NCI-H1436 treated with DMSO at 0.1 percent for 48 hours (cell line): ENCODE data around the gene CNGB1.
"Not testable (repeated sequence)": the region's sequence is repeated elsewhere in the genome, so short reads cannot be mapped to it uniquely, and the experiment has no call there.

Experiments used
- DNase-seq: peaks from one replicate; lab custom pipeline; 2025; lab: John Stamatoyannopoulos, UW

Gene CNGB1

DNA sequence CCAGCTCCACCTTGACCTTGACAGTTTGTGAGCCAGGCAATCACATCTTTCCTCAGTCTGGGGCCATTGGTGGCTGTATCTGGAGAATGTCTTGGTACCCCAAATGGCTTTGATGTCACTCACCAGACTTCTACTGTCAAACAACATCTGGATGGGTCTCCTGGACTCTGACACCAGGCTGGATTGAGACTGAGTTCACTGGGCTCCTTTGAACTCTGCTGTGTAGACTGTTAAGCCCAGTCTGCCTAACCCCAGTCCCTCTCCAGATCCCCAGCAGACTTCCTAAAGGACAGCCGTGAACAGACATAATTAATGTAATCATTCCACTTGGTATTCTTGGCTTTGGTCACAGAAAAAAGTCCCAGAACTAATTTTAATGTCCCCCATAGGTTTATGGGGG lies 84.5 kb downstream of the CNGB1 start:
- DNase-seq: no peak

DNA sequence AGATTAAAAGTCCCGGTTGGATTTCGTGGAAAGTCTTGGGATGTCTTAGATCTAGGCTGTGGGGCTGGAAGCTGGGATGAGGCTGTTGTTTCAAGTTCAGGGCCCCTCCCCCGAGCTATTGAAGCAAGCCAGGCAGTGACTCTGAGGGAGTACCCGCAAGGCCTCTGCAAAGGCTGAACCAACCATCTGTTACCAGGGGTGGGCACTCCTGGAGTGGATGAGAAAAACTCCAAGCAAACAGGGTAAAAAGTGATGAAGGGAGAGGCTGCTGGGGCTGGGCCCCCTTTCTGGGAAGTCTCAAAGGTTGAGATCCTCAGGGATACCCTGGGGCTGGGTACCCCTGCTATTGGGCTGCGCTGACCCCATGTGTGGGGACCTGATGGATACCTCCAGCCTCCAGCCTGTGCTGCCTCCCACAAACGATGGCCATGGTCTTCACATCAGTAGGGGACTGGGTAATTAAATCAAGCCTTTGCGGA lies 86.2 kb downstream of the CNGB1 start:
- no peak for DNase-seq

DNA sequence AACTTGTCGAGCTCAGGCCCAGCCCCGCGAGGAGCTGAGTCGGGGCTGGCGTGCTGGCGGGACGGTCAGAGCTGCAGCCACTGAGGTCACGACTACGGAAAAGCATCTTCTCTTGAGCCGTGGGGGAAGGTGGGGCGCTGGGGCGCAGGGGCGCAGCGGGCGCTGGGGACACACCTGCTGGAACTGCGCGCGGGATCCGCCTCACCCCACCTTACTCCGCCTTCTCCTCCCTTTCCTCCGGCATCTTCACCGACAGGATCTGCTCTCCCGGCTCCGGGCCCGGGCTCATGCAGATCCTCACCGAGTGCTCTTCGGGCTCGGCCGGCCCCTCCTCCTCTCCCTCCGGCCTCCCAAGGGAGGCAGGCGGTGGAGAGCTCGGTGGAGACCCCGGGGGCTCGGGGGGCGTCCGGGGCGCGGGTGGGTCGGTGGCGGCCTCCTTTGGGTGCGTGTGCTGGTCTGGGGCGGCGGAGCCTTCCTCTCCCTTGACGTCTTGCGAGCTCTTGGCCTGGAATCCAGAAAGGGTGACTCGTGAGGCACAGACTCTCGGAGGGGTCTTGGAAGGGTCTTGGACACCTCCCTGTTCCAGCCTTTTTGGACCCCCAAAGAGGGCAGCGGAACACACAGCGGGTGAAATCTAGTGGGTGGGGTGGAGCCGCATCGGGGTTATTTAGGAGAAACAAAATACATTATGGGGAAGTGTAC lies 86.8 kb downstream of the CNGB1 start:
- no peak for DNase-seq

DNA sequence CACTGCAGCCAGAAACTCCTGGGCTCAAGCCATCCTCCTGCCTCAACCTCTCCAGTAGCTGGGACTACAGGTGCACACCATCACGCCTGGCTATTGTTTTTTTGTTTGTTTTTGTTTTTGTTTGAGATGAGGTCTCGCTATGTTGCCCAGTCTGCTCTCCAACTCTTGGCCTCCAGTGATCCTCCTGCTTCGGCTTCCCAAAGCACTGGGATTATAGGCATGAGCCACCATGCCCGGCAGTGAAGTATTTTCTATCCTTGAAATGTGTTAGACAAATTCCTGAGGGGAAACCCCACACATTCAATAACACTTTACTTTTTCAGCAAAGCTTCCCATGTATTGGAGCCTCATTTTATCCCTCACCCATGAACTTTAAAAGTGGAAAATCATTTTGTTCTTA lies 87.4 kb downstream of the CNGB1 start:
- no peak for DNase-seq

DNA sequence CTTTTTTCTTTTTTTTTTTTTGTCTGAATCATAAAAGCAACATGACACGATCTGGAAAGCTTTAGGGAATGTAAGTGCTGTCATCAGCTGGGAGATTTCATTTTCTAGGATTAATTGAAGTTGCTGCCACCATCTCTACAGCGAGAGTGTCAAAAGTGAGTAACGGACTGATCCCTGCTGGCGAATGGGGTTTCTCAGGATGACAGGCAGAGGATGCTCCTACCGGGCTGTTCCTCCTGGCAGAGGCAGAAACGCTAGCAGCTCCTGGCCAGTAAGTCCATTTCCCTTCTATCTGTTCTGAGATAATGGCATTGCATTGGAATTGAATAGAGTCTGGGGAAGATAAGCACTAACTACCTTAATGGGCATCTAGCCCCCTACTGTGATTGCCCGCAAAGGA lies 88.1 kb downstream of the CNGB1 start:
- DNase-seq: no peak

DNA sequence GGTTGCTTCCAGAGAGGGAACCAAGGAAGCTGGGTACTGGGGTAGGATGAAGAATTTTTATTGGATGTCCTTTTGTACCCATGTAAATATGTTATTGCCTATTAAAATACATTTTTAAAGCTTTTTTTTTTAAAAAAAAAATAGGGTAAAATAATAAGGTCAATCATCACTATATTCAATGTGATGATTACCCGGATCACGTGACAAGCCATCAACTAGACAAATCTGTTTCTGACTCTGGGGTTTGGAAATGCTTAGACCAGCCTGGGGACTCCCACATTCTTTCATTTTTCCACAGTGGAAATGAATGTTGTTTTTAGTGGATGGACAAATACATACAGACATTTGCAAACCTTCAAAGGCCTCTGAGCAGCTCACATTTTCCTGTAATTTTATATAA lies 88.7 kb downstream of the CNGB1 start:
- no peak for DNase-seq

DNA sequence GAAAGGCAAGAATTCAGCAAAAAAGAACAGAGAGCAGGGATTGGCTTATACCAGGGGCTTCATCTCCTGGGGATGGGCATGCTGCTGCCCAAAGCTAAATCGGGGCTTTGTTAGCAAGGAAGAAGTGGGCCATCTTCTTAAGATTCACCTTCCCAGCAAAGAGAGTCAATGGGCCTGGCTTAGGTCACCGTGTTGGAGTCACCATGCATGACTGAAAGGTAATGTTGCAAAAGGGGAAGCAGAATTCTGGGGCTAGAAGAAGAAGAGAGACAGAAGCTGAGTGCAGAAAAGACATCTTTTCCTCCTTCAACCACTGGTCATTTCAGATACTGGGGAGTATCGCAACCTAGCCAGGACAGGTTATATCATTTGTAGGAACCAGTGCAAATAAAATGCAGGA lies 92.3 kb downstream of the CNGB1 start:
- no peak for DNase-seq

DNA sequence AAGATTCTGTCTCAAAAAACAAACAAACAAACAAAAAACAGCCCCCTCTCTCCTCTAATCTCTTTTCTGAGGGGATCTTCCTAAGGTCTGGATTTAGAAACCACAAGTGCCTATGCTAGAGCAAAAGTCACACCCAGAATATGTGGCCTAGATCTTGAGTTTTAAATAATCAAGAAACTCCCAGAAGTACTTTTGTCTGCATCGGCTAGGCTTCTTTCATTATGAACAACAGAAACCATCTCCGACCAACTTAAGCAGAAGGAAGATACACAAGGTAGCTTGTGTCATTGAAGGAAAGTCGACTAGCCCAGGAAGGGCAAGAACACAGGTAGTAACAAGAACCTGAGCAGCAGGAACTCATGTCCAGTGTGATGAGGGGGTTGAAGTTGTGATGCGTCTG lies 94.7 kb downstream of the CNGB1 start:
- no peak for DNase-seq

DNA sequence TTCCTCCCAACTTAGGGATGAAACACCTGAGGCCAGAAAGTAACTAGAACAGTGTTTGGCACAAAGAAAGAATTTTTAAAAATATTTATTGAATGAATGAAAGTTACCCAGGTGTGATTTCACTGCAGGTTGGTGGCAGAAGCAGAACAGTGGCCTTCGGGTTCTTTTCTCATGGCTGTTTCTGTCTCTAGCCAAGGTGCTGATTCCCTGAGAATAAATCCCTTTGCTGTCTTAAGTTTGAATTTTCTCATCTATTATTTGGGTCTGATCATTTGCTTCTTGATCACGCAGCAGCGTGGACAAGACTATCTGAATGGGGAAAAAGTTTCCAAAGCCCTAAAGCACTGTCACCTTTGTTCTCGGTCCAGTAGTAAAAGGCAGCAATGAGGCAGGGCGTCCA lies 95.6 kb downstream of the CNGB1 start:
- DNase-seq: no peak

DNA sequence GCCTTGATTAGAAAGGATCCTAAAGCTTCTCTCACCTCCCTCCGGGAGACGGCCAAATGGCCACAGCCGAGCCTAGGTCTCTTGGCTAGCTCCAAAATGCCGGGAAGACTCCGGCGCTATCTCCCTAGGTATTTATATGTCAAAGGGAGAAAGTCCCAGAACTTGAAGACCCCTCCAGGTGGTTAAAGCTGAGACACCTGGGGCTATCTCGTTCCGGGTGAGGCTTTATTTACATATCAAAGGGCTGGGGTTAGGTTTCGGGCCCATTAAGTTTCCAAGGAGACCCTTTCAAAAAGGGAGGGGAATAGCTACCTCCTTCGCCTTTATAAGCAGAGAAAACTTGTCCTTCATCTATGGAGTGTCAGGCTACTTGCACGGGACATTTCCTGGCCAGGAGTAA lies 97.7 kb downstream of the CNGB1 start:
- peak; percentile 42 for DNase-seq

DNA sequence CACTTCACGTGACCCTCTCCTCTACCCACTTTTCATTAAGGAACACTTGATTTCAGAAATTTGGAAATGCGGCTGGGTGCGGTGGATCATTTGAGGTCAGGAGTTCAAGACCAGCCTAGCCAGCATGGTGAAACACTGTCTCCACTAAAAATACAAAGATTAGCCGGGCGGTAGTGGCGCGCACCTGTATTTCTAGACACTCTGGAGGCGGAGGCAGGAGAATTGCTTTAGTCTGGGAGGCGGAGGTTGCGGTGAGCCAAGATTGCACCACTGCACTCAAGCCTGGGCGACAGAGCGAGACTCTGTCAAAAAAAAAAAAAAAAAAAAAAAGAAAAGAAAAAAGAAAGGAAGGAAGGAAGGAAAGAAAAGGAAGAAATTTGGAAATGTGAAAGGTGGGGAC lies 98.2 kb downstream of the CNGB1 start:
- DNase-seq: not testable (repeated sequence)

DNA sequence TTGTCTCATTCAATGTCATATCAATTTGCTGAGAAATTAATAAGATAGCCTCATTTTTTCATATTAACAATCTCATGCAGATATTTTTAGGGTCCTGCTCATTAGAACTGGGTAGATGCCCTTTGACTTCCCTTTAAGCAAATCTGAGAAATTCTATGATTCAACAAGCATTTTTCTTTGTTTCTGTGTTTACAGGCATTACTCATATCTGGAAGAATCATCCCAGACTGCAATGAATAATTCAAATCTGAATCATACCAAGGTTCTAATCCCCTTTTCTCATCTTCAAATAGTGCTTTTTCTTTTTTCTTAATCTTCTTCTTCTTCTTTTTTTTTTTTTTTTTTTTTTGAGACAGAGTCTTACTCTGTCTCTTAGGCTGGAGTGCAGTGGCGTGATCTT lies 99.5 kb downstream of the CNGB1 start:
- DNase-seq: no peak

DNA sequence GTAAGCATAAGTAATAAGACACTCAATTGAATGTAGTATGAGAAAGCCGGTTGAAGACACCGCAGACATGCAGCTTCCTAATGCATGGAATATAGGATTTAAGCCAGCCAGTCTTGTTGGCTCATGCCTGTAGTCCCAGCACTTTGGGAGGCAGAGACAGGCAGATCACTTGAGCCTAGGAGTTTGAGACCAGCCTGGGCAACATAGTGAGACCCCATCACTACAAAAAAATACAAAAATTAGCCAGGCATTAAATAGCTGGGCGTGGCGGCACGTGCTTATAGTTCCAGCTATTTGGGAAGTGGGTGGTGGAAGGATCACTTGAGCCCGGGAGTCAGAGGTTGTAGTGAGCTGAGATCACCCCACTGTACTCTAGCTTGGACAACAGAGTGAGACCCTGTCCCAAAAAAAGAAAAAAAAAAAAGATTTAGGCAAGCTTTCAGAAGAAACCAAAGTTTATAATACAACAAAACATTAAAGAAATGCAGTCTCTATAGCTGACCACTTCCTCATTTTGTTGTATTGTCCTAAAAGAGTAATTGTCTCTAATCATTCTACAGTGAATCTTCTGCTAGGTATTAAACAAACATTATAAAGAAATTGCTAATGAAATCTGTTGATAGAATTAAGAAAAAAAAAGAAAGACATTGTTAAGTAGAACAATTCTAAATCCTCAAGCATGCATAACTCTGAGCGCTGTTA lies 100.0 kb downstream of the CNGB1 start:
- DNase-seq: no peak

DNA sequence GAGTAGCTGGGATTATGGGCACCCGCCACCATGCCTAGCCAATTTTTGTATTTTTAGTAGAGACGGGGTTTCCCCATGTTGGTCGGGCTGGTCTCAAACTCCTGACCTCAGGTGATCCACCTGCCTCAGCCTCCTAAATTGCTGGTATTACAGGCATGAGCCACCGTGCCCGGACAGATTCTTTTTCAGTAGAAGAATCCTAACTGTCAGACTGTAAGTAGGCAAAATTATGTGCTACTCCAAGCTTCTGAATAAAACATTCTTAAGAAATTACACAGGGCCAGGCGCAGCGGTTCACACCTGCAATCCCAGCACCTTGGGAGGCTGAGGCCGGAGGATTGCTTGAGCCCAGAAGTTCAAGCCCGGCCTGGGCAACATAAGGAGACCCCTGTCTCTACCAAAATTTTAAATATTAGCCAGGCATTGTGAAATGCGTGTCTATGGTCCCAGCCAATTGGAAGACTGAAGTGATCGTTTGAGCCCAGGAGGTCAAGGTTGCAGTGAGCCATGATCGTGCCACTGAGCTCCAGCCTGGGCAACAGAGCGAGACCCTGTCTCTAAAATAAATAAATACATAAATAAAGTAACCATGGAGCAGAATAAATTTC lies 101.9 kb downstream of the CNGB1 start:
- DNase-seq: no peak

DNA sequence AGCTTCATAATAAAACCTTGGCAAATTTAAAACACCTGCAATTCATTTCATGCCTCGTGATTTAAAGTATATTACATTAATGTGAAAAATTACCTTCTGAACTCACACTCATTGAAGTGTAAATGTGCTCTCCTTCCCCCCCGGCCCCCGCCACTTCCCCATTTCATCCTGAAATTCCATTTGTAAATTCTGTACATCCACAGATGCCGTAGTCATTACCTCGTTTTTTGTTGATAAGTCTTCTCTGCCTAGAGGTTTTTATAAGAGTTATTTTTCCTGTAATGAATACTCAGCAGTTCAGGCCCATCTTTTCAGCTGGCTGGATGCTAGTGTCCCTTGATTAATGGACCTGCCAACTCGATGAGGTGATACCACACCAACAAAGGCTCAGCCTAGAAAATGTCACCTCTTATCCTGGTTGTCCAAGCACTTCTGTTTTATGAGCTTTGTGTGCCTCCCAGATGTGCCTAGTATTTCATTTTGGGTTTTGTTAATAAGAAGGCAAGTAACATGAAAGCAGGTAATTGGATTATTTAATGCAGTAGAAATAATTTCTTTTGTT lies 103.8 kb downstream of the CNGB1 start:
- no peak for DNase-seq

DNA sequence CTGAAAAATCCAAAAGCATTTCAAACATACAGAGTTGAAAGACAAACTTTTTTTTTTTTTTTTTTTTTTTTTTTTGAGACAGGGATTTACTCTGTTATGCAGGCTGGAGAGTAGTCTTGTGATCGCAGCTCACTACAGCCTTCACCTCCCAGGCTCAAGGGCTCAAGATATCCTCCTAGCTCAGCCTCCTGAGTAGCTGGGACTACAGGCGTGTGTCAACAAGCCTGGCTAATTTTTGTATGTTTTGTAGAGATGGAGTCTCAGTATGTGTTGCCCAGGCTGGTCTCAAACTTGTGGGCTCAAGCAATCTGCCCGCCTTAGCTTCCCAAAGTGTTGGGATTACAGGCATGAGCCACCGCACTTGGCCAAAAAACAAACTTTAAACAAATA lies 104.4 kb downstream of the CNGB1 start:
- no peak for DNase-seq

DNA sequence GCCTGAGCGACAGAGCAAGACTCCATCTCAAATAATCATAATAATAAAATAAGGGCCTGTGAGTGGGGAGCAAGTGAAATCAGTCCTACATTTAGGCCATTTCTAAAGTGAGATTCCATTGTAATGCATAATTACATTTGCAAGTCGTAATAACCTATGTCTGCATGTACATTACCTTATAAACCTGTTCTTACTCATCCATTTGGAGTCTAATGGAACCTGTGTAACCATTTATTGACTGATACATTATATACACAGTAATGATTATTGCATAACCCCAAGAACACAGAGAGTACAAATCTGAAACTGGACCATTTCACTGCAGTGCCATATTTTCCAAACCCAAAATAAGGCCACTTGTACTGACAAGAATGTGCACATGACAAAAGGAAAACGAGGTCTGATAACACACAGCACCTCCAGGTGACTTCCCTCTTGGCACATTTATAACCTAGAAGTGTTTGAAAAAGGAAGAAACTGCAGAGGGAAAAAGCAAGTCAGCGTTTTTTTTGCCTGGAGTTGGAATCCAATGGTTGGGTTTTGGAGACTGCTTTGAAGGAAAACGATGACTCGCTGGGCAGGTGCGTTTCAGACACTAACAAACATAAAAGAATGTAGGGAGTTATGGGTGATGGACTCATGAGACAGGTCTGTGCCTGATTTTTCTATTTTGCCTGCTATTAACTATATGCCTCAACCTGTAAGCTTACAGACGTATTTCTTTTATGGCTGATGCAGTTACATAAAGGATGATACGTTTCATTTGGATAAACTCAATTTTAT lies 105.0 kb downstream of the CNGB1 start:
- DNase-seq: no peak

DNA sequence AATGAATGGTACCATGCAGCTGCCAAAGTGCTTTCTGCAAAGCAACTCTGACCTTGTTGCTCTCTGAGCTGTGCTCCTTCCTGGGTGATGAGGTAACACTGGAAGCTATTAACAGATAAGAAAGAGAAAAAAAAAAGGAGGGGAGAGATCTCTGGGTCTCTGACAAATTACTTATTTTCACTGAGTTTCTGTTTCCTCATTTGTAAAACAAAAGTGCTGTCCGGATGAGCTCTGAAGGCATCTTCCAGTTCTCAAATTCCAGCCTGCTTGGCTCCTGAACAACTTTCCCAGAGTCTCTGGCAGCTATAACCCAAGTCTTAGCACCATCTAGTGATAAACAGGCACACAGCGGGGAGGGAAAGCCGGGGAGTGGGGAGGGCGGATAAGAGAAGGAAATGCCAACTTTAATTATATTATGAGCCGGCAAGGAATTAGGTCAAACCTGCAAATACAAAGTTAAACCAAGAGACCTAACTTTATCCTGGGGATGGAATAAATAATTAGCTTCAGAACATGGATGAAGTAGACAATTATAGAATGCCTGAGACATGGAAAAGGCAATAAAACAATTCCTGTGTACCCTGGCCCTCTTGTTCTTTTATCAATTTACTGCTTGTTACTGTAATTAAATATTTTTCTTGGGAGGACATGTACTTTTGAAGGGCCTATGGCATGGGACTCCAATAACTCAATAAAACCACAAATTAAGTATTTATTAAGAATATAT lies 107.3 kb downstream of the CNGB1 start:
- DNase-seq: no peak

DNA sequence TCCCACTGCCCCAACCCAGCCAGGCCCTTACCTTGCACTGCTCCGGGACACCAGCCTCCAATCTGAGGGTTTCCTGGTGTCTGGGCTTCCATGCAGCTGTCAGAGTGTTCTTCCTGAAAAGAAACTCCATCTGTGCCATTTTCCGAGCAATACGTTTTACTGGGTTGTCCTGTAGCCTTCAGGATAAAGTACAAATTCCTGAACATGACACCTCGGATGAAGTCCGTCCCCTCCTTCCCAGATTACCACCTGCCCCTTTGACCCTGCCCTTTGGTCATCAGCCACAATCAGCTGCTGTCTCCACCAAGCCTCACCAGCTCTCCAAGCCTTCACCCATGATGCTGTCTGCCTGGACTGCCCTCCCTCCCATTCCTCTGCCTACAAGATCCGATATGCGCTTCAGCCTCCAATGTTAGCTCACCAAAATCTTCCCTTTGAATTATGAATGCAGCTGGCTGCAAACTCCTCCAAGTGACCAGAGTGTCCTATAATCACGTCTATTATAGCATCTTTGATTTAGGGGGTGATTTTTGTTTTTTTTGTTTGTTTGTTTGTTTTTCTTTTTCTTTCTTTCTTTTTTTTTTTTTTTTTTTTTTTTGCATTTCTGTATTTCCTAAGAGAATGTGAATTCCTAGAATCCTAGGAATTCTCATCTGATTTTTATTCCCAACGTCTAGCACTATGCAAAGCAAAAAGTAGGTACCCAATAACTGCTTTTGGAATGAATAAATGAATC lies 108.1 kb downstream of the CNGB1 start:
- no peak for DNase-seq

DNA sequence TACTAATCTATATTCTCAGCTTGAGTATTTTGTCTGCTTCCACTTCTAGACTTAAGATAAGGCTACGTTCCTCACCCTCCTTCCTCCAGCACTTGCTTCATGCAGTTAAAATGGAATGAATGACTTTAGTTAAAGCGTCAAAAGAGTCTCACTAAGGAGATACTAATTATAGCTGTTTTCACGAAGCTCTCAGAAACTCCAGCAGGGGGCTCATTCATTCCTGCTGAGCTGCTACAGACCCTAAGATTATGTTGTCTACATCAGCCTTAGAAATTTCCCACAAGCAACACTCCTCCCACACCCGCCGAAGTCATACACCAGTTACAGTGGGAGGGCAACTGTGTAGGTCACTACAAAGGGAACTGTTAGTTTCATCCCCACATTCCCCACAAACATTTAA lies 111.6 kb downstream of the CNGB1 start:
- no peak for DNase-seq

DNA sequence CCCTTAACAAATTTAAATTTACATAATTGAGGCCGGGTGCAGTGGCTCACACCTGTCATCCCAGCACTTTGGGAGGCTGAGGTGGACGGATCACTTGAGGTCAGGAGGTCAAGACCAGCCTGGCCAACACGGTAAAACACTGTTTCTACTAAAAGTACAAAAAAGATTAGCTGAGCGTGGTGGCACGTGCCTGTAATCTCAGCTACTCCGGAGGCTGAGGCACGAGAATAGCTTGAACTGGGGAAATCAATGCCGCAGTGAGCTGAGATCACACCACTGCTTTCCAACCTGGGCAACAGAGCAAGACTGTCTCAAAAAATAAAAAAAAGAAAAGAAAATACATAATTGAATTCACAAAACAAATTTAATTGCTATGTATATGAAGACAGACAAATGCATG lies 112.3 kb downstream of the CNGB1 start:
- no peak for DNase-seq
